HL-60 (cell line): ENCODE measurements around the gene UTP3.

ENCODE experiments used
- DNase-seq, 2 experiments: peaks; one replicate each; pipeline ENCODE4 v3.0.0-alpha.2; 2010 to 2020; ENCODE audit warnings: low read depth in 1 of 2, low spot score in 1 of 2
- H3K27ac ChIP-seq: fragments of 250-450 bp; sonication (Bioruptor Pico); replicated peaks from 2 replicates; pipeline ENCODE4 v1.5.1; 2020; ENCODE audit warnings: mild to moderate bottlenecking, moderate library complexity
- H3K27me3 ChIP-seq: fragments of 250-450 bp; sonication (Bioruptor Pico); 2 replicates; pipeline ENCODE4 v1.5.1; 2021; ENCODE audit warnings: mild to moderate bottlenecking, moderate library complexity; ENCODE audit not compliant: insufficient read depth, poor library complexity, severe bottlenecking
- H3K4me3 ChIP-seq: replicated peaks from 2 replicates; pipeline ENCODE4 v1.5.1; 2011; ENCODE audit warnings: mild to moderate bottlenecking, control low read depth, low read length; ENCODE audit not compliant: insufficient read depth
- CTCF ChIP-seq: IDR thresholded peaks from one replicate; pipeline ENCODE4 v1.5.1; 2011; ENCODE audit warnings: low read length, control low read depth, inconsistent platforms; ENCODE audit not compliant: insufficient read depth
- GABPA ChIP-seq: IDR thresholded peaks from 2 replicates; pipeline ENCODE4 v1.6.1; 2012; ENCODE audit warnings: low read depth
- POLR2AphosphoS5 ChIP-seq: IDR thresholded peaks from 2 replicates; pipeline ENCODE4 v1.6.1; 2012; ENCODE audit warnings: low read depth
- REST ChIP-seq: IDR thresholded peaks from 2 replicates; pipeline ENCODE4 v1.6.1; 2012; ENCODE audit warnings: low read depth; ENCODE audit not compliant: insufficient replicate concordance
- SPI1 ChIP-seq: IDR thresholded peaks from 2 replicates; pipeline ENCODE4 v1.6.1; 2012; ENCODE audit warnings: low read depth, mild to moderate bottlenecking, borderline replicate concordance

The UTP3 gene

GRCh38 chr4:70709611-70710205, 21.4 kb downstream of the UTP3 start:
- TF ChIP-seq GABPA (no peak), REST (no peak), CTCF (no peak), POLR2AphosphoS5 (no peak)
- no peak for DNase-seq
- no peaks in the 10 kb centered on the region for H3K27me3 ChIP-seq
- H3K4me3 ChIP-seq = no peak overlapping the region
- no peak overlapping the region for H3K27ac ChIP-seq

- TF ChIP-seq SPI1 (no peak), CTCF (no peak), POLR2AphosphoS5 (no peak), GABPA (no peak), REST (no peak)
- Histone ChIP-seq H3K4me3 (no peak overlapping the region), H3K27me3 (no peaks in the 10 kb centered on the region), H3K27ac (no peak overlapping the region)
- DNase-seq = no peak
Measured at GRCh38 chr4:70711599-70711998, 23.3 kb downstream of the UTP3 start.

- TF ChIP-seq REST (no peak), SPI1 (no peak), CTCF (no peak), GABPA (no peak), POLR2AphosphoS5 (no peak)
- no peak overlapping the region for H3K4me3 ChIP-seq
- no peaks in the 10 kb centered on the region for H3K27me3 ChIP-seq
- no peak overlapping the region for H3K27ac ChIP-seq
- no peak for DNase-seq
Measured at GRCh38 chr4:70712150-70712549, 23.8 kb downstream of the UTP3 start.
